ENCODE data around the gene HSPA4.
"Not testable (repeated sequence)": the region's sequence is repeated elsewhere in the genome, so short reads cannot be mapped to it uniquely, and the experiment has no call there.

The HSPA4 gene
- 66.4 to 163 reads per million in 2 donors for total RNA-seq

GRCh38 chr5:133051542-133052316, at the start of gene HSPA4:
Gene HSPA4, plus strand, starts transcription at chr5:133052013. Its CDS starts 238 bp downstream, at chr5:133052251.
- DNase-seq = peak; percentile 95

GRCh38 chr5:133006653-133007052, 45.2 kb upstream of the HSPA4 start:
- no peak for DNase-seq

GRCh38 chr5:133008455-133008854, 43.4 kb upstream of the HSPA4 start:
- not testable (repeated sequence) for DNase-seq

GRCh38 chr5:133015466-133015865, 36.3 kb upstream of the HSPA4 start:
- no peak for DNase-seq

- no peak for DNase-seq
These were observed 33.8 kb upstream of the HSPA4 start for GRCh38 chr5:133017964-133018363.

- DNase-seq = not testable (repeated sequence)
These were observed 32.3 kb upstream of the HSPA4 start for GRCh38 chr5:133019471-133019870.

- DNase-seq = peak; percentile 86
These were observed 25.8 kb upstream of the HSPA4 start, which contains the start of gene ZCCHC10 for GRCh38 chr5:133025804-133026663. Gene ZCCHC10, minus strand, starts transcription at chr5:133026549. Its CDS starts 12 bp downstream, at chr5:133026537.

- no peak for DNase-seq
These were observed 25.1 kb upstream of the HSPA4 start for GRCh38 chr5:133026664-133027153.

GRCh38 chr5:133029416-133029815, 22.4 kb upstream of the HSPA4 start:
- DNase-seq = no peak

GRCh38 chr5:133030343-133031005, 21.3 kb upstream of the HSPA4 start:
- DNase-seq = no peak

- no peak for DNase-seq
These were observed 18.7 kb upstream of the HSPA4 start for GRCh38 chr5:133032852-133033742.

GRCh38 chr5:133034064-133034463, 17.7 kb upstream of the HSPA4 start:
- no peak for DNase-seq

GRCh38 chr5:133035224-133035623, 16.6 kb upstream of the HSPA4 start:
- DNase-seq = no peak

- not testable (repeated sequence) for DNase-seq
These were observed 15.1 kb upstream of the HSPA4 start for GRCh38 chr5:133036677-133037076.

- DNase-seq = no peak
These were observed 10.5 kb upstream of the HSPA4 start for GRCh38 chr5:133041157-133041784.

- no peak for DNase-seq
These were observed 9.9 kb upstream of the HSPA4 start for GRCh38 chr5:133041910-133042309.

GRCh38 chr5:133046560-133046959, 5.3 kb upstream of the HSPA4 start:
- DNase-seq = not testable (repeated sequence)

- no peak for DNase-seq
These were observed 4.4 kb upstream of the HSPA4 start for GRCh38 chr5:133047404-133047803.

- no peak for DNase-seq
These were observed 2.7 kb upstream of the HSPA4 start for GRCh38 chr5:133048993-133049725.

- no peak for DNase-seq
These were observed 2.1 kb upstream of the HSPA4 start for GRCh38 chr5:133049726-133050048.

- DNase-seq = no peak
These were observed 1.3 kb upstream of the HSPA4 start for GRCh38 chr5:133050521-133050920.
